NOMO-1 treated with DMSO at 0.1 percent for 48 hours (cell line): ENCODE results near the gene STX5.
A peak's percentile ranks its signal among the peaks of the same experiment; 100 is the strongest.
"Not testable (repeated sequence)": the region's sequence is repeated elsewhere in the genome, so short reads cannot be mapped to it uniquely, and the experiment has no call there.

Experiments
- DNase-seq: peaks from one replicate; lab custom pipeline; 2025; ENCODE audit not compliant: unreplicated experiment; lab: John Stamatoyannopoulos, UW

The STX5 gene

GRCh38 chr11:62830904-62831519 lies 839 bp downstream of the STX5 start:
- DNase-seq = no peak

- DNase-seq = not testable (repeated sequence)
Observed at GRCh38 chr11:62828130-62828529, 3.7 kb downstream of the STX5 start.

- DNase-seq = no peak
Observed at GRCh38 chr11:62823677-62824076, 8.2 kb downstream of the STX5 start.

- no peak for DNase-seq
Observed at GRCh38 chr11:62817129-62817528, 14.7 kb downstream of the STX5 start.

GRCh38 chr11:62816557-62816956 lies 15.3 kb downstream of the STX5 start:
- peak; percentile 90 for DNase-seq

GRCh38 chr11:62811659-62812058 lies 20.2 kb downstream of the STX5 start:
- no peak for DNase-seq

GRCh38 chr11:62810748-62811147 lies 21.1 kb downstream of the STX5 start:
- no peak for DNase-seq

GRCh38 chr11:62806611-62807121 lies 25.2 kb downstream of the STX5 start:
- DNase-seq = peak; percentile 89

GRCh38 chr11:62805961-62806441 lies 25.9 kb downstream of the STX5 start:
- no peak for DNase-seq

GRCh38 chr11:62805076-62805892 lies 26.6 kb downstream of the STX5 start, which contains the start of gene NXF1:
Gene NXF1 (minus strand): TSS chr11:62805440. CDS start chr11:62805356, 84 bp downstream.
- DNase-seq = peak; percentile 92

GRCh38 chr11:62804310-62805075 lies 27.4 kb downstream of the STX5 start:
- peak; percentile 18 for DNase-seq

- no peak for DNase-seq
Observed at GRCh38 chr11:62801071-62801470, 30.8 kb downstream of the STX5 start.

GRCh38 chr11:62799486-62799885 lies 32.4 kb downstream of the STX5 start:
- no peak for DNase-seq

GRCh38 chr11:62796281-62796680 lies 35.6 kb downstream of the STX5 start:
- DNase-seq = no peak

GRCh38 chr11:62794201-62794775 lies 37.6 kb downstream of the STX5 start:
- no peak for DNase-seq

GRCh38 chr11:62792202-62792575 lies 39.7 kb downstream of the STX5 start:
- DNase-seq = no peak

GRCh38 chr11:62791501-62792201 lies 40.2 kb downstream of the STX5 start, which contains the start of gene TMEM223:
Gene TMEM223 (minus strand): TSS chr11:62792006. CDS start chr11:62791994, 12 bp downstream.
- peak; percentile 76 for DNase-seq

GRCh38 chr11:62789576-62789975 lies 42.3 kb downstream of the STX5 start:
- DNase-seq = no peak

- no peak for DNase-seq
Observed at GRCh38 chr11:62788991-62789390, 42.9 kb downstream of the STX5 start.
